Sigmoid colon (tissue), 3 donors: Measurements from ENCODE around the gene FAM221A.

ENCODE experiments used
- CTCF ChIP-seq, 4 experiments: fragments of 450-650 bp in 3 of 4; fragments of 200-600 bp in 1 of 4; IDR thresholded peaks; one replicate each; pipeline ENCODE4 v1.5.1; 2016 to 2019; ENCODE audit warnings: antibody characterized with exemption in 4 of 4, mild to moderate bottlenecking in 3 of 4, moderate library complexity in 2 of 4
- POLR2A ChIP-seq, 2 donors: fragments of 450-650 bp; IDR thresholded peaks; one replicate each; pipeline ENCODE4 v1.6.1; 2016; ENCODE audit warnings: antibody characterized with exemption in 2 of 2, mild to moderate bottlenecking in 2 of 2, moderate library complexity in 2 of 2

- TF ChIP-seq POLR2A (IDR thresholded peaks at IDR 0.05) (no peak), CTCF (IDR thresholded peaks at IDR 0.05) (no peak)
Observed at GRCh38 chr7:23685731-23686130, 5.7 kb downstream of the FAM221A start.
